Right ventricle myocardium superior (tissue), 1 donor: ENCODE measurements around the gene CCHCR1. TPM values are rescaled to one million over a fixed set of nuclear protein-coding genes. Genes with fewer than 3 reads are reported as not detected.

Source experiments
- ATAC-seq: fragments of 200-7000 bp; cut with Tn5 transposase; one replicate; pipeline ENCODE4 v1.9.1; 2020; ENCODE audit warnings: mild to moderate bottlenecking; ENCODE audit not compliant: poor library complexity
- DNase-seq: peaks from one replicate; pipeline ENCODE4 v3.0.0-alpha.2; 2020
- intact Hi-C: fragments of 100-400 bp; cut with DNase I; formaldehyde crosslinking; loops from one replicate; pipeline ENCODE4 v1.11.2; 2022
- total RNA-seq: library from RNA; stranded (reverse); fragmentation: NEBNext Ultra II Directional; extraction: Animal tissue kit (Norgen Biotek cat#: 25700); gene quantifications from one replicate; pipeline ENCODE4 v1.2.1, GENCODE V29; 2021
- donor health status: DM: no; HTN: yes; CAD: no; lungs with severe emphysema.

CCHCR1 gene
- total RNA-seq, 1 donor from 2014 or later: 10.9 TPM

- intact Hi-C loops: no loop called here
- ATAC-seq (no peak), DNase-seq (no peak)
Measured at GRCh38 chr6:31118178-31118577, 39.4 kb downstream of the CCHCR1 start.

DNA sequence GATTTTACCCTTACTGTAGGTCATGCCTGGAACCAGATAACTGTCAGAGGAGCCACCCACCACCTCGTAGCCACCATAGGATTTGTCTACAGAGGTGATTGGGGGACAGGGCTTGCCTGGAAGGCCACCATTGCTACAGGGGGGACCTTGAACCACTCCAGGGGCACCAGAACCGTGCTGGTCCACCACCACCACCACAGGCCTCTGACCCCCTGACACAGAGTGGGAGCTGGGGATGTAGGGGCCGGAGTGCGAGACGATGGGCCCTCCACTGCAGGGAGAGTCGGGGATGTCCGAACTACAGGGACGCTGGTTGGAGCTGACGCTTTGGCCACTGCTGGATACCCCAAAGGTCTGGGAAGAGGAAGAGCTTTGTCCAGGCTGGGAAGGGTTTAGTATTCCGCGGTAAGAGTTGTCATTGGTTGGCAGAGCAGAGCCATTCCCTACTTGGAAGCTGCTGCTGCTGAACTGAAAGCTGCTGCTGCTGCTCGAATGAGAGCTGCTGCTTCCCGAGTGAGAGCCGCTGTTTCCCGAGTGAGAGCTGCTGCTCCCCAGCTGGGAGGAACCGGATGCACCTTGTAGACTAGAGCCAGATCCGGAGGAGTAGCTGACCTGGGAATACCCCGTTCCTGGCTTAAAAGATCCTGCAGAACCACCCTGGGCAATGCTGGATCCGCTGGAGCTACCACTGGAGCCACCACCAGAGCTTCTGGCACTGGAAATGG, 40.8 kb downstream of the CCHCR1 start:
- ATAC-seq: peak; percentile 10
- peak; percentile 61 for DNase-seq
- intact Hi-C loops: no loop called here

- intact Hi-C loops: no loop called here
- ATAC-seq: no peak
- DNase-seq: no peak
Measured at GRCh38 chr6:31115941-31116560, 41.6 kb downstream of the CCHCR1 start.

- intact Hi-C loops: no loop called here
- ATAC-seq: peak; percentile 47
- no peak for DNase-seq
Measured at GRCh38 chr6:31114970-31115849, 42.4 kb downstream of the CCHCR1 start.

DNA sequence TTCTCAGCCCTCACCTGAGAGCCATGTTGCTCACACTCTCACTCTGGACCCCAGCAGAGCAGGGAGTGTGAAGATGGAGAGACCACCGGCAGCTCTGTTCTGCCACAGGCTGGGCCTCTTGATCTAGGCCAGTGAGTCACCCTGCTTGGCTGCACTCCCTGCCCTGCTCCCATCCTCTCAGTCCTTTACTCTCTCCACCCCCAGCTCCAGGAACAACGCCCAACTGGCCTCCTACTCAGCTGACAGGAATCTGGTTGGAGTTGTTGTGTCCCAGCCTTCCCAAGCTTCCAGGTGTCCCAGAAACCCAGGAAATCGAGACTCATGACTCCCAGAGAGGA, 43.1 kb downstream of the CCHCR1 start, which contains the start of gene PSORS1C1:
Gene PSORS1C1, plus strand, starts transcription at position 260 of the 338 bp plus-strand sequence. CDS start 14,833 bp downstream, outside the sequence.
- ATAC-seq (peak; percentile 95), DNase-seq (peak; percentile 91)
- intact Hi-C loops: no loop called here

DNA sequence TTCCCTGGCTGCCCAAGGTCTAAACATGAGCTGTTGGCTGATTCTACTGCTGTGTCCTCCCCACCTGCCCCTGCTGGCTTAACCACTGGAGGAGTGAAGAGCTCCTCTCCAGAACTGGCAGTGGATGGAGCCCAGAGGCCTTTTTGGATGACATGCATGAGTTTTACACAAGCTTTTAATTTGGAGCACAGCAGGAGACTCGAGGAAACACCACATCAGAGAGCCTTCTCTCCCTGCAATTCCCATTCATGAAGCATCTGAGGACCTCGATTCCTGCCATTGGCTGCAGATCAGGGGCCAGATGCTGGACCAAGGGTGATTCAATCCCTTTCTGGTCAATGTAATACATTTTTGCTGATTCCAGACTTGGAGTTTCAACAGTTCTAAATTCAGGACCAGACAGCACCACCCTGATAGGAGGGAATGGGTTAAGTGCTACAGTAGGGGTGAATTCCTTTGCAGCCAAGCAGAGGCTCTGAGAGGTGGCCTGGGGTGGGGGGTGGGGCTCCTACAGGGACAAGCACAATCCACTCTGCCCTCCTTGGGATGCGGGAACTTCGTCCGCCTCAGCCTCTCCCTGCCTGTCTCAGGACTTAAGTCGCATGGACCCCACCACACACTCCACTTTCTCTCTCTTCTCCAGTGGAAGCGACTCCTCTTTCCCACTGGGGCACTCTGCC, 43.6 kb downstream of the CCHCR1 start:
- intact Hi-C loops: no loop called here
- no peak for DNase-seq
- peak; percentile 7 for ATAC-seq

DNA sequence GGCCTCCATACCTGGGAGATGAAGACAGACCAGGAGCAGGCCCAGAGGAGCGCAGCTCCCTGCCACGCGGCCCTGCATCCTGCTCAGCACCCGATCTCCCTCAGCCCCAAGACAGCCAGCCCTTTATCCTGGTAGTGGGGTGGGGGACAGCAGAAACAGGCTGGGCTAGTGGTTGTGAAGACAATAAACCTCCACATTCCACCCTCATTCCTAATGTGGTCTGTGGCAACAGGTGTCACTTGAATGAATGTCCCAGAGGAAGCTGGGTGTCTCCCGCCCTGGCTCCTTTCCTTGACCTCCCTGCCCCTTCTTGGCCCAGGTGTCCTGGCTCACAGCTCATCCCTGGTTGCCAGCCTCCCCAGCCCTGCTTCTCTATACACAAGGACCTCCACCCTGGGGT, 45.1 kb downstream of the CCHCR1 start, which contains the start of gene C6orf15:
Gene C6orf15, minus strand, starts transcription at position 98 of the 400 bp plus-strand sequence. Its CDS starts 20 bp downstream, at position 78.
- ATAC-seq (no peak), DNase-seq (no peak)
- intact Hi-C loops: no loop called here

DNA sequence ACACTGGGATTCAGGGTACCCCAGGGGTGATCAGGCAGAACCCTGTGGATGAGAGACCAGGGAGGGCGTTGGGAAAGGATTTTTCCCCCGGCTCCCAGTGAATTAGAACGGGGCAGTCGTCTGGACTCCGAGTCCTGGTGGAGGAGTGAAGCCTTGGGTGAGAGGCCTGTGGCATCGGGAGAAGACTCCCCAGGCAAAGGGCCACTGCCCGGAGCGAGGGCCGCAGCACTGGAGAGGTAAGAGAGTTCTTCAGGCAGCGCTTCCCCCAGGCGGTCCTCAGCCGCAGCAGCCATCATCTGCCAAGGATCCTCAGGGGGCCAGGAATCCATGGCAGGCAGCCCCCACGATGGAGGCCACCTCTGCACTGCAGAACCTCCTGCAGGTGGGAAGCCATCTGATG, 45.9 kb downstream of the CCHCR1 start:
- intact Hi-C loops: no loop called here
- ATAC-seq: no peak

DNA sequence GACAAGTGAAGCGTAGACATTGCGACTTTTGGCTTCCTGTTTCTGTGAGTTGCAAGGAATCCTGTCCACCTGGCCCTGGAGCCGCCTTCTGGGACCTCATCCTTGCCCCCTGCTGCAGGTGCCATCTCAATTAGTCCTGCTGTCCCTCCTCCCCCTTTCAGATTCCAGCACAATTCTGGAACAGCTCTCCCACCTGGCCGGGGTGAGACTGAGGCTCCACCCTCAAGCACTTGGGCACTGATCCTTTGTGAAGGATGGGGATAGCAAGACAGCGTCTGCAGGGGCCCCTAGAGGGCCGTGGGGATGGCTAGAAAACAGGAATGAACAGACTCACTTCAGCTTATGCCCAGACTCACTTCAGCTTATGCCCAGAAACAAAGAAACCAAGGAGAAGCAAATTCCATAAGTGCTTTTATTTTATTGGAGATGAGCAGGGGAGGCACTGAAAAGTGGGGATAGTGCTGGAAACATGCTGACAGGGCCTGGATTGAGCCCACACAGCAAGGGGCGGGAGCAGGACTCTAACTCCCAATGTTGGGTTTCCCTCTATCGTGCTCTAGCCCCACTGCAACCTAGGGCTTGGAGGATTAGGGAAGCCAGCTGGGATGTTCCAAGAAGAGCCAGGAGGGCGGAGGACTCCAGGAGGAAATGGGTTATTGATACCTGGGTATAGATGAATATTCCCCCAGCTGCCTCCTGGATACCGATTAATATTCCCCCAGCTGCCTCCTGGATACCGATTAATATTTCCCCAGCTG, 46.6 kb downstream of the CCHCR1 start:
- DNase-seq (no peak), ATAC-seq (no peak)
- intact Hi-C loops: no loop called here

More for the DNA sequence above, 45.9 kb downstream of the CCHCR1 start:
- DNase-seq: no peak

- DNase-seq (no peak), ATAC-seq (no peak)
- intact Hi-C loops: no loop called here
Measured at GRCh38 chr6:31107052-31107451, 50.5 kb downstream of the CCHCR1 start.

- intact Hi-C loops: no loop called here
- no peak for ATAC-seq
- DNase-seq: no peak
Measured at GRCh38 chr6:31103136-31103535, 54.5 kb downstream of the CCHCR1 start.

GRCh38 chr6:31098449-31098938, 59.1 kb downstream of the CCHCR1 start:
- no peak for ATAC-seq
- DNase-seq: no peak
- intact Hi-C loops: no loop called here

GRCh38 chr6:31096656-31097055, 60.9 kb downstream of the CCHCR1 start:
- intact Hi-C loops: no loop called here
- no peak for ATAC-seq

GRCh38 chr6:31096215-31096614, 61.4 kb downstream of the CCHCR1 start:
- ATAC-seq (no peak), DNase-seq (no peak)
- intact Hi-C loops: no loop called here

More at GRCh38 chr6:31096656-31097055, 60.9 kb downstream of the CCHCR1 start:
- DNase-seq: no peak

- intact Hi-C loops: no loop called here
- no peak for ATAC-seq
Measured at GRCh38 chr6:31094389-31094881, 63.2 kb downstream of the CCHCR1 start.

DNA sequence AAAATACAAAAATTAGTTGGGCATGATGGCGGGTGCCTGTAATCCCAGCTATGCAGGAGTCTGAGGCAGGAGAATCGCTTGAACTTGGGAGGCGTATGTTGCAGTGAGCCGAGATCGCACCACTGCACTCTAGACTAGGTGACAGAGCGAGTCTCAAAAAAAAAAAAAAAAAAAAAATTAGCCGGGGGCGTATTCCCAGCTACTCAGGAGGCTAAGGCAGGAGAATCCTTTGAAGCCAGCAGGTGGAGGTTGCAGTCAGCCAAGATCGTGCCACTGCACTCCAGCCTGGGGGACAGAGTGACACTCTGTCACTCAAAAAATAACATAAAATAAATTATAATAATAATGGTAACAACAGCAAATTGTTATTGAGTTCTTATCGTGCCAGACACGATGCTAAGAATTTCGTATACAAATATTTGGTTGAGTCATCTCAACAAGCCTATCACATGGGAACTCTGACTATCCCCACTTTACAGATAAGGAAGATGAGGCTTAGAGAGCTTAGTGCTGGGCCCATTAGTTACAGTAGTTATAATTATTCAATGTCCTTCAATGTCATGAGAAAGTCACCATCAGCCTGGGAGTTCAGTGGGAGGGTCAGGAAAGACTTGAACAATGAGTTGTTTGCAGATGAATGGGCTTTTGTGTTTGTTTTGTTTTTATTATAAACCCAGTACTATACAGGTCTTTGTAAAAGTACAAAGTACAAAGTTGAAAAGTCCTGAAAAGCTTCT, 64.7 kb downstream of the CCHCR1 start:
- DNase-seq (no peak), ATAC-seq (no peak)
- intact Hi-C loops: no loop called here

More at GRCh38 chr6:31094389-31094881, 63.2 kb downstream of the CCHCR1 start:
- DNase-seq: no peak
